GM18858 (cell line): ENCODE results near the gene TRIM49B.
"Not testable (repeated sequence)": the region's sequence is repeated elsewhere in the genome, so short reads cannot be mapped to it uniquely, and the experiment has no call there.

Experiments
- ATAC-seq: cut with Tn5 transposase; IDR thresholded peaks from one replicate; pipeline ENCODE4 v1.9.1; 2021; ENCODE audit not compliant: unreplicated experiment

TRIM49B gene

DNA sequence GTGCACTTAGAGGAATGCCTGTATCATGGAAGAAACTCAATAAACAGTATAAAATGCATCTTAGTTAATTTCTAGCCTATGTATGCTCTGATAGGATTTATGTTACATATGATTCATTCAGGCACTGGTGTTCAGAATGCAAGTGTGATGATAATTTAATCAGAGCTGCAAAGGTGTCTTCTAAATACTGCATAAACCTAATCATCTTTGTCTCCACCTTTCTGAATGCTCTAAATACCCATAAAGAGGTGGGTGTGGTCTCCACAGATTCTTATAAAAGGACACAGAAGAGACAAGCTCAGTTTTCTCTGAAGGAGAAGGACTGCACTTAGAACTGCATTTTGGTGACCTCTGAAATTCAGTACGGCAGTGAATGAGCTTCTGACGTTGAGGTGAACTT, at the start of gene TRIM49B:
TRIM49B (plus strand) TSS at position 301 of the 400 bp plus-strand sequence. CDS start 2,777 bp downstream, outside the sequence.
- not testable (repeated sequence) for ATAC-seq

GRCh38 chr11:48983785-48984184, 44.8 kb upstream of the TRIM49B start, which contains the start of gene TRIM51G:
Gene TRIM51G, minus strand, starts transcription at chr11:48983885. Its CDS starts 2,190 bp downstream, at chr11:48981695.
- ATAC-seq, result not testable (repeated sequence)

DNA sequence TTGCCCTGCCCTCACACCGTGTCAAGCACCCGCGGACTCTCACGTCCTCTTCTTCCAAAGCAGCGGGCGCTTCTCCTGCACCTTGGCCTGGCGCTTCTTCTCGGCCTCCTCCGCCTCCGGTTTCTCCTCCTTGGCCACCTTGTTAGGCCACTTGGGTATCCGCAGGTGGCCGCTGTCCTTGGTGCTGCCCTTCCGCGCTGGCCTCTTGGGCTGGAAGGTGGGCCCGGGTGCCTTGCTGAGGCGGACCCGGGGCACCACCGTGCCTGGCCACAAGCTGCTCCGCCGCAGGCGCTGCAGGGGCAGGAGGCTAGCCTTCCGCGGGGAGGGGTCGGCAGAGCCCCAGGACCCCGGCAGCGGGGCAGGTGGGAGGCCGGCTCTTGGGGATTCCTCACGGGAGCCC, 19.6 kb downstream of the TRIM49B start:
- ATAC-seq, result not testable (repeated sequence)

DNA sequence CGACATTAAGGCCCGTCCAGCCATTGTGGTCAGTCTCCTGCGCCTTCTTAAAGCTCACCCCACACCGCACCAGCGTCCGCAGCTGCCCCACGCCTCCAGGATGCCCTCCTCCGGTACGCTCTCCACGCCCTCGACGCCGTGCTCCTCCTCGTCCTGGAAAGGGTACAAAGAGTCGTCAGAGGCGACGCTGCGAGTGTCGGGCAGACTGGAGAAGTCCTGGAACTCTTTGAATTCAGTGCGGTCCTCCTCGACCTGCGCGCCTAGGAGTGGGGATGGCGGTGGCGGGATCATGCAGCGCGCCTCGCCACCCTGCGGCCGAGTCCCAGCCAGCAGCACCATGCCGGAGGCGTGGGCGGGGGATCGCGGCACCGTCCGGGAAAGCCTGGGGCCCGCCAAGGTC, 21.2 kb downstream of the TRIM49B start:
- ATAC-seq, result not testable (repeated sequence)

DNA sequence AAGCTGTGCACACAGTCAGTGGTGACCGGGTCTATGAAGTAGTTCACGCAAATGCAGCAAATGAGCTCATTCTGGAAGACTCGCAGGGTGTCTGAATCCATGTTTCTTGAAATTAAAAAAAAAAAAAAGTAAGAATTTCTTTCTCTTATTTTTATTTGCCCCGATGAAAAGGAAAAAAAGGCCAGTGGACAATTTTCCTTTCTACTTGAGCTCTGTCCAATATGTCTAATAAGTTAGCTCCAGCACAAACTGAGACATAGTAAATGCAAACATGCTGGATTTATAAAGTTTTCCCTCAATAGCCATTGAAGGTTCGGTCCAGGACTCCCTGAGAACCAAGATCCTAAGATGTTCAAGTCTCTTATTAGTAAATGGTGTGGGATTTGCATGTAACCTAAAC, 30.4 kb downstream of the TRIM49B start, which contains the start of gene TRIM64C:
TRIM64C (minus strand) TSS at position 101 of the 400 bp plus-strand sequence; CDS start at position 101, 0 bp downstream.
- not testable (repeated sequence) for ATAC-seq

DNA sequence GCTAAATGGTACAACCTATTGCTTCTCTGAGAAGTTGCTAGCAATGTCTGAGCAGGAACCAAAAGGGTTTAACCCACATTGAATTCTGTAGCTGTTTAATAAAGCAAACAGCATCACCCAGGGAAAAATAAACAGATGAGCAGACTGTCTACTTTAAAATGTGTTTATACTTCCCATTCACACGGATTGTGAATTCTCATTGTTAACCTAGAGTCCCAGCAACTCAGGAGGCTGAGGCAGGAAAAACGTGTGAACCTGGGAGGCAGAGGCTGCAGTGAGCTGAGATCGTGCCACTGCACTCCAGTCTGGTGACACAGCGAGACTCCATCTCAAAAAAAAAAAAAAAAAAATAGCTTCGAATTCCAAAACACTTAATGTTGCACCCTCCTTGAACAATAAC, 41.3 kb downstream of the TRIM49B start:
- not testable (repeated sequence) for ATAC-seq
